22Rv1 (cell line): Measurements from ENCODE around the gene CNTN5.
"Not testable (repeated sequence)": the region's sequence is repeated elsewhere in the genome, so short reads cannot be mapped to it uniquely, and the experiment has no call there.

Source experiments
- H3K27ac ChIP-seq: fragments of 450-650 bp; 2 replicates; pipeline ENCODE4 v1.5.1; 2017
- ZFX ChIP-seq: fragments of 450-650 bp; IDR thresholded peaks from 2 replicates; pipeline ENCODE4 v1.6.1; 2017; ENCODE audit warnings: antibody characterized with exemption, borderline replicate concordance
- TF ChIP-seq, protein P1 (sequence below): fragments of 450-650 bp; IDR thresholded peaks from 2 replicates; pipeline ENCODE4 v1.5.1; 2017; ENCODE audit warnings: mild to moderate bottlenecking

Gene CNTN5

DNA sequence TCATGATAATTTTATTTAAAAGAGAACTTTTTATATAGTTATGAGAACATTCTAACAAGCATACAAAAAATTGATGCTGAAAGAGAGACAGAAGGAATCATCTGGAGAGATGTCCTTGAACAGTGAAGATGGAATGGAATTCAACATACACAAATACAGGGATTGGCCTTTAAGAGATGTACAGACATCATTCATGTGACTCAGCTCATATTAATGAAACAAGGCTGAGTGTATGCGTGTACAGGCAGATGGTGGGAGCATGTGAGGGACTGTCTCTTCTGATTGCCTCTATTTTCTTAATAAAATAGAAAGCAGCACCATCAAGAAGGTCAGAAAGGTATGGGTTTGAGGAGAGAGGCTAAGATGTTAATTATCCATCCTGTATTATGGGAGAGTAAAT, 793.3 kb downstream of the CNTN5 start:
- TF ChIP-seq ZFX = no peak
- TF ChIP-seq, protein P1, sequence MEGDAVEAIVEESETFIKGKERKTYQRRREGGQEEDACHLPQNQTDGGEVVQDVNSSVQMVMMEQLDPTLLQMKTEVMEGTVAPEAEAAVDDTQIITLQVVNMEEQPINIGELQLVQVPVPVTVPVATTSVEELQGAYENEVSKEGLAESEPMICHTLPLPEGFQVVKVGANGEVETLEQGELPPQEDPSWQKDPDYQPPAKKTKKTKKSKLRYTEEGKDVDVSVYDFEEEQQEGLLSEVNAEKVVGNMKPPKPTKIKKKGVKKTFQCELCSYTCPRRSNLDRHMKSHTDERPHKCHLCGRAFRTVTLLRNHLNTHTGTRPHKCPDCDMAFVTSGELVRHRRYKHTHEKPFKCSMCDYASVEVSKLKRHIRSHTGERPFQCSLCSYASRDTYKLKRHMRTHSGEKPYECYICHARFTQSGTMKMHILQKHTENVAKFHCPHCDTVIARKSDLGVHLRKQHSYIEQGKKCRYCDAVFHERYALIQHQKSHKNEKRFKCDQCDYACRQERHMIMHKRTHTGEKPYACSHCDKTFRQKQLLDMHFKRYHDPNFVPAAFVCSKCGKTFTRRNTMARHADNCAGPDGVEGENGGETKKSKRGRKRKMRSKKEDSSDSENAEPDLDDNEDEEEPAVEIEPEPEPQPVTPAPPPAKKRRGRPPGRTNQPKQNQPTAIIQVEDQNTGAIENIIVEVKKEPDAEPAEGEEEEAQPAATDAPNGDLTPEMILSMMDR = no peak
- H3K27ac ChIP-seq = no peak overlapping the region

DNA sequence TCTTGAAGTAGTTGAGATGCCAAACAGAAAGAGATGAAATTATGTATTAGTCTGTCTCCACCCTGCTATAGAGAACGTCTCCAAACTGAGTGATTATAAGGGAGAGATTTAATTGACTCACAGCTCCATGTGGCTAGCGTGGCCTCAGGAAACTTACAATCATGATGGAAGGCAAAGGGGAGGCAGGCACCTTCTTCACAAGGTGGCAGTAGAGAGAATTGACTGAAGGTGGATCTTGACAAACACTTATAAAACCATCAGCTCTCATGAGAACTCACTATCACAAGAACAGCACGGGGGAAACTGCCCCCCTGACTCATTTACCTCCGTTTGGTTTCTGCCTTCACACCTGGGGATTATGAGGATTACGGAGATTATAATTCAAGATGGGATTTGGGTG, 794.0 kb downstream of the CNTN5 start:
- H3K27ac ChIP-seq = no peak overlapping the region
- TF ChIP-seq, protein P1 = no peak; the same call in 1 of the 2 replicates
- TF ChIP-seq ZFX = no peak

DNA sequence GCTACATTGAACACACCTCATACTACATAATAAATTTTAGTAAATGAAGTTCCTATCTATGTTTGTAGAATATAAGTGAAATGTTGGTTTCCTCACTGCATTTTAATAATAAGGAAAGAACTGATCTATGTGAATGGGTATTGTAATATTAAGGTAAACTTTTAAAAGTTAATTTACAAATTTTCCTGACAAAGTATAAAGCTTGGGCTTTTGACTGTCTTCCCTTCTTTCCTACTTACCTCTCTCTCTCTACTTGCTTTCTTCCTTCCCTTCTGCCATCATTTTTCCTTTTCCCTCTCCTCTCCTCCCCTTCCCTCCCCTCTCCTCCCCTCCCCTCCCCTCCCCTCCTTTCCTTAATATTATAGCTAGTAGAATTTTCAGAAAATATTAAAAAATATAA, 798.2 kb downstream of the CNTN5 start:
- TF ChIP-seq, protein P1 = no peak
- TF ChIP-seq ZFX = no peak
- H3K27ac ChIP-seq = no peak overlapping the region

DNA sequence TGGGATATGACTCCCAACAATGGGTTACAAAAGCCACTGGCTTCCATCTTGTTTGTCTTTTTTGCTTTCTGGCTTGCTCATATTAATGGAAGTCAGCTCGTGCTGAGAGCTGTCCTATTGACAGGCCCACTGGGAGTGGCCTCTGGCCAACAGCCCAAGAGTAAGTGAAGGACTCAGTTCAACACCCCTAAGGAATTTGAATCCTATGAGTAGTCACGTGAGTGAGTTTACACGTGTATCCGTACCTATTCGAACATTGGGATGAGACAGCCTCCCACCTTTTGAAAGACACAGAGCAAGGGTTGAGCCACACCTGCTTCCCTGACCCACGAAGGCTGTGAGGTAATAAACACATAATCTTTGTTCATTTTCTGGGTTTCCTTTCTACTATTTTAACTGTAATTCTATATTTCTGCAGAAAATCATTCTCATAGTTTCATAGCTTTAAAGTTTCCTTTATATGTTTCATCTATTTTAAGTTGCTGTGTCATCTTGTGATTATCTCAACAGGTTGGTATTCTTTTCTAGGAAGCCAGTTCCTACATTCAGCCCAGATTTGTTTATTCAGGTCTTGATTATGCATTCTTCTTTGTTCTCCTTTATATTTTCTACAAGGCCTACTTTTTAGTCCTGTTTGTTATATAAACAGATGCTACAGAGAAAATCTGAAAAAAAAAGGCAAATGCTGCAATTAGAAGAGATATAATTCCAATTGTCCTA, 802.3 kb downstream of the CNTN5 start:
- TF ChIP-seq ZFX = no peak
- TF ChIP-seq, protein P1 = no peak
- H3K27ac ChIP-seq = no peak overlapping the region

DNA sequence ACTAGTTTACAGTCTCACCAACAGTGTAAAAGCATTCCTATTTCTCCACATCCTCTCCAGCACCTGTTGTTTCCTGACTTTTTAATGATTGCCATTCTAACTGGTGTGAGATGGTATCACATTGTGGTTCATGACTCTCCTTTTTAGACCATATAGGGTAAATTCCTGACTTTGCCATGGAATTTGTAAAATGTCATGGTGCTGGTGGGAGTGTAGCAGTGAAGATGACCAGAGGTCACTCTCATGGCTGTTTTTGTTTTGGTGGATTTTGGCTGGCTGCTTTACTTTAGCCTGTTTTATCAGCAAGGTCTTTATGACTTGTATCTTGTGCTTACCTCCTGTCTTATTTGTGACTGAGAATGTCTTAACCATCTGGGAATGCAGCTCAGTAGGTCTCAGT, 816.0 kb downstream of the CNTN5 start:
- not testable (repeated sequence) for H3K27ac ChIP-seq

DNA sequence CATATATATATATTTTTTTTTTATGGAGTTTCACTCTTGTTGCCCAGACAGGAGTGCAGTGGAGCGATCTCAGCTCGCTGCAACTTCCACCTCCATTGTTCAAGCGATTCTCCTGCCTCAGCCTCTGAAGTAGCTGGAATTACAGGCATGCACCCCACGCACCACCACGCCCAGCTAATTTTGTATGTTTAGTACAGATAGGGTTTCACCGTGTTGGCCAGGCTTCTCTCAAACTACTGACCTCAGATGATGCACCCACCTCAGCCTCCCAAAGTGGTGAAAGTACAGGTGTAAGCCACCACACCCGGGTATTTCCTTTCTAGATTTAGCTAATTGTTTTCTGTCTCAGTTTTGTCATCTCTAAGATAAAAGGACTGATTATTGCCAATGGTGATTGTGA, 821.1 kb downstream of the CNTN5 start:
- TF ChIP-seq ZFX = no peak
- TF ChIP-seq, protein P1 = no peak

DNA sequence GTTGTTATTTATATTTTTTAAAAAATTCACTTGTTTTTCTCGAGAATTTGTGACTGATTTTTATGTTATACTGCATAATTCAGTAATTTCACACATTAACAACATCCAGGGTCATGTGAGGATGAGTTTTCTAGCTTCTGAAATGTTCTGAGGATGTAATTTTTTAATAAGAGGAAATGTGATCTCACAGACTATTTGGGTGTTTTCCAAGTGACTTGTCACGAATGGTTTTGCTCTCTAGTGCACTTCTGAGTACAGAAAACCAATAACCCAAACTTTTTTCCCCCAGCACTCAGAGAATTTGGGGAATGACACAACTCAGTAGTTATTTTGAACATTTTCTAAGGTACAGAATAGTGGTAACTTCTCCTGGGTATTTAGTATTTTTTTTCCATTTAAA, 845.2 kb downstream of the CNTN5 start:
- no peak overlapping the region for H3K27ac ChIP-seq
- TF ChIP-seq, protein P1 = no peak
- TF ChIP-seq ZFX = no peak

More for the DNA sequence above, 821.1 kb downstream of the CNTN5 start:
- H3K27ac ChIP-seq = no peak overlapping the region

DNA sequence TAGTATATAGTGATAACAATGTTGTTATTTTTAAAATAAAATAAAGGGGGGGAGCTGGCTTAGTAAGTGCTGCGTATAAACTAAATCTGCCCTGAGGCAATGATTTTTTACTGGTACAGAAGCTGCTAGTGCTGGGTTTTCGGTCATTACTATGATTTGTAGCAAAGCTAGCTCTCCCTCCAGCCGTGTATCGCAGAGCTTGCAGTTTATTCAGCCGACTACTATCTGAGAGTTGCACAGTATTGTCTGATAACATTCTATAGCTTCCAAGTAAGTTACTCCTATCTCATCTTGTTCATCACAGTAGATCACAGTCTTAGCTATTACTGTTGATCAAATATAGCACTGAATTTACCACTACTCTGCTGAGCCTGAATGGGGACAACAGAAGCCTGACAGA, 860.9 kb downstream of the CNTN5 start:
- no peak overlapping the region for H3K27ac ChIP-seq
- no peak for TF ChIP-seq ZFX
- TF ChIP-seq, protein P1 = no peak
